GM12878 (cell line): Measurements from ENCODE around the gene DSE. TPM values are rescaled to one million over a fixed set of nuclear protein-coding genes. Genes with fewer than 3 reads are reported as not detected.

ENCODE experiments used
- ATAC-seq: fragments of 200-7000 bp; cut with Tn5 transposase; 3 replicates; pipeline ENCODE4 v1.9.1; 2020; ENCODE audit warnings: mild to moderate bottlenecking, moderate library complexity
- BruUV-seq: library from RNA; stranded (reverse); fragments of 400-500 nt; replicated peaks from 2 replicates; lab custom pipeline; 2021; lab: Mats Ljungman, UMichigan
- CTCF ChIA-PET: fragments of 300-600 bp; sonication (Branson Sonifier 250); formaldehyde crosslinking; extraction: SDS; loops from one replicate; lab custom pipeline; 2021; ENCODE audit warnings: inconsistent platforms; lab: Yijun Ruan, JAX
- POLR2A ChIA-PET: fragments of 350-600 bp; formaldehyde crosslinking; extraction: SDS; loops from one replicate; lab custom pipeline; 2021; ENCODE audit warnings: inconsistent platforms; lab: Charles Lee
- RAD21 ChIA-PET: fragments of 300-600 bp; sonication (Branson Sonifier 250); formaldehyde crosslinking; loops from one replicate; lab custom pipeline; 2023; ENCODE audit warnings: antibody characterized with exemption; ENCODE audit not compliant: unreplicated experiment; lab: Charles Lee
- SMC1A ChIA-PET: fragments of 300-600 bp; sonication (Branson Sonifier 250); formaldehyde crosslinking; loops from one replicate; lab custom pipeline; 2023; ENCODE audit not compliant: unreplicated experiment, uncharacterized antibody; lab: Charles Lee
- DNase-seq: peaks from one replicate; pipeline ENCODE4 v3.0.0-alpha.2; 2011; ENCODE audit warnings: low read depth, low spot score
- FAIRE-seq: peaks from 3 replicates; lab custom pipeline; 2011; peaks lifted over from hg19 to GRCh38; lab: Jason Lieb, UNC
- H2AFZ ChIP-seq: 2 replicates; pipeline ENCODE4 v1.6.0; 2011; ENCODE audit warnings: low read depth, low read length, control low read depth; ENCODE audit not compliant: control insufficient read depth
- H3K27ac ChIP-seq: 2 replicates; pipeline ENCODE4 v1.5.1; 2011; ENCODE audit warnings: control low read depth; ENCODE audit not compliant: control insufficient read depth, insufficient read depth
- H3K27me3 ChIP-seq, 2 experiments: replicated peaks in 1 of 2; 2 replicates each; pipeline versions ENCODE4 v1.6.0 to v1.6.1; 2011; ENCODE audit warnings: low read length in 1 of 2; ENCODE audit not compliant: control insufficient read depth in 2 of 2, insufficient read depth in 2 of 2
- H3K36me3 ChIP-seq, 2 experiments: 2 replicates each; pipeline ENCODE4 v1.5.1; 2011; ENCODE audit warnings: low read length in 1 of 2; ENCODE audit not compliant: control insufficient read depth in 2 of 2, insufficient read depth in 2 of 2
- H3K4me1 ChIP-seq: 2 replicates; pipeline ENCODE4 v1.6.1; 2011; ENCODE audit warnings: mild to moderate bottlenecking, low read length, moderate library complexity, mixed read lengths; ENCODE audit not compliant: control insufficient read depth, insufficient read depth
- H3K4me2 ChIP-seq: 2 replicates; pipeline ENCODE4 v1.6.0; 2011; ENCODE audit warnings: control low read depth; ENCODE audit not compliant: control insufficient read depth, insufficient read depth
- H3K4me3 ChIP-seq: fragments of 200-600 bp; sonication (generic); 2 replicates; pipeline ENCODE4 v1.5.1; 2016
- H3K79me2 ChIP-seq: 2 replicates; pipeline ENCODE4 v1.6.0; 2011; ENCODE audit warnings: low read length; ENCODE audit not compliant: control insufficient read depth, insufficient read depth
- H3K9ac ChIP-seq: 2 replicates; pipeline ENCODE4 v1.8.0; 2011; ENCODE audit warnings: low read length, control low read depth, mixed read lengths; ENCODE audit not compliant: control insufficient read depth, insufficient read depth
- H3K9me3 ChIP-seq: replicated peaks from 3 replicates; pipeline ENCODE4 v1.5.1; 2011; ENCODE audit warnings: mild to moderate bottlenecking, low read length; ENCODE audit not compliant: control insufficient read depth, insufficient read depth
- H4K20me1 ChIP-seq: 2 replicates; pipeline ENCODE4 v1.6.0; 2011; ENCODE audit not compliant: control insufficient read depth, insufficient read depth
- BACH1 ChIP-seq: fragments of 450-650 bp; IDR thresholded peaks from 2 replicates; pipeline ENCODE4 v1.6.1; 2017; ENCODE audit warnings: mild to moderate bottlenecking, borderline replicate concordance
- BCLAF1 ChIP-seq: fragments of 450-650 bp; IDR thresholded peaks from 2 replicates; pipeline ENCODE4 v1.6.1; 2017; ENCODE audit warnings: antibody characterized with exemption, mild to moderate bottlenecking, moderate library complexity
- CTCF ChIP-seq, 3 experiments: IDR thresholded peaks in 2 of 3; conservative IDR thresholded peaks in 1 of 3; 2 replicates each; pipeline ENCODE4 v1.5.1; 2011; ENCODE audit warnings: low read depth in 3 of 3, low read length in 3 of 3, mild to moderate bottlenecking in 3 of 3, control low read depth in 2 of 3, moderate library complexity in 2 of 3, inconsistent platforms in 1 of 3, mixed read lengths in 1 of 3; ENCODE audit not compliant: control insufficient read depth in 2 of 3, insufficient read depth in 1 of 3; ENCODE audit errors: extremely low read depth in 1 of 3
- EGR1 ChIP-seq, 2 experiments: IDR thresholded peaks; 1 replicate in 1 of 2; 2 replicates in 1 of 2; pipeline ENCODE4 v1.6.1; 2011 to 2012; ENCODE audit warnings: low read depth in 2 of 2, low read length in 2 of 2, borderline replicate concordance in 1 of 2, mild to moderate bottlenecking in 1 of 2, moderate library complexity in 1 of 2
- FOS ChIP-seq: IDR thresholded peaks from 3 replicates; pipeline ENCODE4 v1.6.1; 2011; ENCODE audit warnings: borderline replicate concordance; ENCODE audit not compliant: insufficient read length; ENCODE audit errors: extremely low read depth
- FOXK2 ChIP-seq: fragments of 450-650 bp; IDR thresholded peaks from 2 replicates; pipeline ENCODE4 v1.6.1; 2017; ENCODE audit warnings: mild to moderate bottlenecking, moderate library complexity
- IKZF1 ChIP-seq: fragments of 450-650 bp; conservative IDR thresholded peaks from 2 replicates; pipeline ENCODE4 v1.6.1; 2017; ENCODE audit warnings: antibody characterized with exemption, mild to moderate bottlenecking
- KLF5 ChIP-seq: fragments of 450-650 bp; IDR thresholded peaks from 2 replicates; pipeline ENCODE4 v1.6.1; 2014; ENCODE audit warnings: mild to moderate bottlenecking; ENCODE audit not compliant: partially characterized antibody
- RBBP5 ChIP-seq: fragments of 200-600 bp; sonication (generic); conservative IDR thresholded peaks from 2 replicates; pipeline ENCODE4 v1.6.1; 2016
- TAF1 ChIP-seq: IDR thresholded peaks from 2 replicates; pipeline ENCODE4 v1.6.1; 2011; ENCODE audit warnings: mild to moderate bottlenecking, low read depth, low read length, borderline replicate concordance
- USF2 ChIP-seq: IDR thresholded peaks from 2 replicates; pipeline ENCODE4 v1.6.1; 2011; ENCODE audit warnings: low read depth, low read length, improper control_type of control experiment, borderline replicate concordance
- YY1 ChIP-seq: IDR thresholded peaks from 2 replicates; pipeline ENCODE4 v1.6.1; 2011; ENCODE audit warnings: low read depth, mild to moderate bottlenecking, low read length
- ZBTB4 ChIP-seq: fragments of 450-650 bp; formaldehyde crosslinking; IDR thresholded peaks from 2 replicates; pipeline ENCODE4 v1.4.0; 2022; ENCODE audit warnings: mild to moderate bottlenecking, moderate library complexity
- ZZZ3 ChIP-seq: IDR thresholded peaks from 2 replicates; pipeline ENCODE4 v1.6.1; 2011; ENCODE audit warnings: low read depth; ENCODE audit not compliant: control insufficient read depth, insufficient read length
- WGBS: methylation state at CpG from one replicate; pipeline ENCODE4 v1.1.6; 2016; ENCODE audit warnings: low lambda C conversion rate; ENCODE audit not compliant: insufficient replicate concordance, insufficient coverage; ENCODE audit errors: missing lambda C conversion rate; 5-methylcytosine and 5-hydroxymethylcytosine counted together
- in situ Hi-C: fragments of 300-500 bp; cut with MboI; formaldehyde crosslinking; loops from 9 replicates; pipeline ENCODE4 v1.14.3; 2018; ENCODE audit warnings: mixed read lengths
- intact Hi-C: fragments of 100-400 bp; cut with micrococcal nuclease; formaldehyde crosslinking; loops from one replicate; pipeline ENCODE4 v1.14.2; 2022; ENCODE audit not compliant: unreplicated experiment
- polyA plus RNA-seq, 11 experiments: library from polyadenylated mRNA; depleted of rRNA in 4 of 11; unstranded in 6 of 11; stranded (reverse) in 5 of 11; fragments of >200 nt; fragmentation: Nextera tagmentation in 4 of 11; fragmentation: Illumina TruSeq in 1 of 11; extraction: Ambion mirVana in 4 of 11; extraction: Trizol in 1 of 11; gene quantifications; 1 replicate in 1 of 11; 2 replicates in 10 of 11; pipeline versions ENCODE4 v1.2.1 to v1.2.3, GENCODE V29; 2011 to 2016; ENCODE audit warnings: inconsistent platforms in 2 of 11, missing spikeins in 2 of 11, low read depth in 1 of 11
- total RNA-seq, 4 experiments: library from RNA; depleted of rRNA in 3 of 4; stranded (reverse); fragments of >200 nt in 3 of 4; fragmentation: Illumina TruSeq in 1 of 4; extraction: Trizol in 1 of 4; gene quantifications; 2 replicates each; pipeline versions ENCODE4 v1.2.1 to v1.2.3, GENCODE V29; 2013 to 2021

The DSE gene
- total and polyA plus RNA-seq, 10 of the 15 experiments (the other 5 are each of a cell fraction or from before 2014, with no cell fraction given): 12.6 to 76.4 (median 43.0) TPM

- WGBS: 100% methylated on average over 3 of the region's 3 CpGs
- H3K4me3 ChIP-seq: no peak overlapping the region
- no peaks in the 10 kb centered on the region for H4K20me1 ChIP-seq
- ATAC-seq: no peak
- ChIA-PET RAD21 (no interaction called here), CTCF (interaction anchor here (0.8 kb wide), 1 partner anchor 35 kb away, joined by 3 read pairs; no protein-coding TSS in a partner anchor), POLR2A (no interaction called here), SMC1A (interaction anchor here (0.8 to 1.1 kb wide), 2 partner anchors 12 to 97 kb away, joined by 3 read pairs; no protein-coding TSS in a partner anchor)
- H3K79me2 ChIP-seq: peaks cover 86% of the 10 kb centered on the region
- no TSS peak for BruUV-seq
- no peak overlapping the region for H3K9ac ChIP-seq
- DNase-seq: no peak
- H3K9me3 ChIP-seq: no peaks in the 10 kb centered on the region
- no peak for FAIRE-seq
- in situ Hi-C loops: no loop called here
- peaks cover 42% of the 10 kb centered on the region for H3K4me1 ChIP-seq
- H2AFZ ChIP-seq: no peak overlapping the region
- H3K4me2 ChIP-seq: peak overlapping the region; percentile 5; the same call in 1 of the 2 replicates
- intact Hi-C loops: no loop called here
- H3K36me3 ChIP-seq: peaks cover 0 to 6% of the 10 kb centered on the region in 2 experiments; a peak in 1 of 4 replicates
- no peaks in the 10 kb centered on the region for H3K27me3 ChIP-seq
- H3K27ac ChIP-seq: 0 out of 2 replicates have a peak overlapping the region, but pooled peaks have one; percentile 28
- TF ChIP-seq FOXK2: no peak
- TF ChIP-seq FOS: no peak
- TF ChIP-seq RBBP5: no peak
- no peak for TF ChIP-seq BACH1
- no peak for TF ChIP-seq USF2
- no peak for TF ChIP-seq ZZZ3
- no peak for TF ChIP-seq TAF1
- TF ChIP-seq ZBTB4 (CRISPR knock-in tag): no peak
- no peak for TF ChIP-seq CTCF (IDR thresholded peaks at IDR 0.05 in 2 of 3, conservative IDR thresholded peaks at IDR 0.05 in 1 of 3; ENCODE audit: control insufficient read depth in 2 of 3, extremely low read depth in 1 of 3, insufficient read depth in 1 of 3, low read depth in 3 of 3, low read length in 3 of 3)
- TF ChIP-seq BCLAF1: no peak
- no peak for TF ChIP-seq YY1
- no peak for TF ChIP-seq EGR1 (IDR thresholded peaks at IDR 0.05; ENCODE audit: borderline replicate concordance in 1 of 2, low read depth in 2 of 2, low read length in 2 of 2)
- TF ChIP-seq KLF5: no peak
- TF ChIP-seq IKZF1: no peak
Observed at GRCh38 chr6:116384727-116385458, 14.1 kb downstream of the DSE start.
